HepG2 (cell line): Measurements from ENCODE around the gene ATP6V1G2. TPM values are rescaled to one million over a fixed set of nuclear protein-coding genes. Genes with fewer than 3 reads are reported as not detected.

ENCODE experiments used
- CEBPG ChIP-seq: IDR thresholded peaks from 2 replicates; pipeline ENCODE4 v1.6.1; 2016
- HNRNPK ChIP-seq: fragments of 200-400 bp; formaldehyde crosslinking; IDR thresholded peaks from 2 replicates; pipeline ENCODE4 v1.6.1; 2018; ENCODE audit warnings: low read length, low read depth, moderate library complexity, mild to moderate bottlenecking; ENCODE audit not compliant: poor library complexity, severe bottlenecking
- IRF9 ChIP-seq: sonication (generic); formaldehyde crosslinking; IDR thresholded peaks from 2 replicates; pipeline ENCODE4 v1.8.0; 2022; ENCODE audit warnings: missing genetic modification reagents, mild to moderate bottlenecking, borderline replicate concordance
- PHB2 ChIP-seq: fragments of 450-650 bp; IDR thresholded peaks from 2 replicates; pipeline ENCODE4 v1.6.1; 2018; ENCODE audit not compliant: partially characterized antibody
- TAF1 ChIP-seq: sonication (generic); formaldehyde crosslinking; IDR thresholded peaks from 2 replicates; pipeline ENCODE4 v1.4.0; 2020; ENCODE audit warnings: missing genetic modification reagents
- TEAD3 ChIP-seq: optimal IDR thresholded peaks from 2 replicates; pipeline ENCODE3; 2016; ENCODE audit warnings: borderline replicate concordance
- ZBTB42 ChIP-seq: sonication (generic); formaldehyde crosslinking; IDR thresholded peaks from 2 replicates; pipeline ENCODE4 v1.5.0; 2020; ENCODE audit warnings: mild to moderate bottlenecking, missing genetic modification reagents
- ZKSCAN8 ChIP-seq: IDR thresholded peaks from 2 replicates; pipeline ENCODE4 v1.6.1; 2016; ENCODE audit warnings: borderline replicate concordance, missing genetic modification reagents, missing compliant biosample characterization
- ZMYM4 ChIP-seq: sonication (generic); formaldehyde crosslinking; IDR thresholded peaks from 2 replicates; pipeline ENCODE4 v1.8.1; 2023; ENCODE audit warnings: mild to moderate bottlenecking, missing genetic modification reagents
- ZNF224 ChIP-seq: sonication (generic); formaldehyde crosslinking; IDR thresholded peaks from 2 replicates; pipeline ENCODE4 v1.5.0; 2020; ENCODE audit warnings: mild to moderate bottlenecking, missing genetic modification reagents
- ZNF33A ChIP-seq: sonication (generic); formaldehyde crosslinking; IDR thresholded peaks from 2 replicates; pipeline ENCODE4 v1.5.1; 2020; ENCODE audit warnings: missing genetic modification reagents, mild to moderate bottlenecking, moderate library complexity, borderline replicate concordance
- ZNF383 ChIP-seq: sonication (generic); formaldehyde crosslinking; IDR thresholded peaks from 2 replicates; pipeline ENCODE4 v1.4.0; 2020; ENCODE audit warnings: missing genetic modification reagents, mild to moderate bottlenecking, borderline replicate concordance
- ZNF496 ChIP-seq: sonication (generic); formaldehyde crosslinking; IDR thresholded peaks from 2 replicates; pipeline ENCODE4 v1.8.1; 2023; ENCODE audit warnings: mild to moderate bottlenecking, moderate library complexity, missing genetic modification reagents; ENCODE audit not compliant: insufficient replicate concordance
- ZNF549 ChIP-seq: sonication (generic); formaldehyde crosslinking; IDR thresholded peaks from 2 replicates; pipeline ENCODE4 v1.5.0; 2020; ENCODE audit warnings: missing genetic modification reagents
- ZNF556 ChIP-seq: sonication (generic); formaldehyde crosslinking; IDR thresholded peaks from 2 replicates; pipeline ENCODE4 v1.4.0; 2020; ENCODE audit warnings: mild to moderate bottlenecking, missing genetic modification reagents, borderline replicate concordance
- ZNF792 ChIP-seq: IDR thresholded peaks from 2 replicates; pipeline ENCODE4 v1.6.1; 2016
- ZNF83 ChIP-seq: sonication (generic); formaldehyde crosslinking; IDR thresholded peaks from 2 replicates; pipeline ENCODE4 v1.4.0; 2020; ENCODE audit warnings: missing genetic modification reagents, mild to moderate bottlenecking, borderline replicate concordance
- ZNF850 ChIP-seq: sonication (generic); formaldehyde crosslinking; conservative IDR thresholded peaks from 2 replicates; pipeline ENCODE4 v1.9.0; 2021; ENCODE audit warnings: mild to moderate bottlenecking, missing genetic modification reagents
- ZSCAN20 ChIP-seq: sonication (generic); formaldehyde crosslinking; IDR thresholded peaks from 2 replicates; pipeline ENCODE4 v1.4.0; 2020; ENCODE audit warnings: missing genetic modification reagents, mild to moderate bottlenecking, borderline replicate concordance
- polyA plus RNA-seq, 8 experiments: library from polyadenylated mRNA; depleted of rRNA in 3 of 8; stranded (reverse) in 7 of 8; unstranded in 1 of 8; fragments of >200 nt; fragmentation: Illumina TruSeq in 4 of 8; extraction: Trizol in 4 of 8; gene quantifications; 2 replicates each; pipeline versions ENCODE4 v1.2.1 to v1.2.3, GENCODE V29; 2011 to 2016; ENCODE audit warnings: low read depth in 4 of 8, missing spikeins in 1 of 8, mixed read lengths in 1 of 8; ENCODE audit not compliant: insufficient read depth in 1 of 8
- total RNA-seq, 5 experiments: library from RNA; depleted of rRNA; stranded (reverse); fragments of >200 nt; fragmentation: Illumina TruSeq; extraction: Trizol; gene quantifications; 2 replicates each; pipeline ENCODE4 v1.2.3, GENCODE V29; 2016; ENCODE audit warnings: low read depth in 1 of 5
- TF ChIP-seq, protein P1 (sequence below): sonication (generic); formaldehyde crosslinking; IDR thresholded peaks from 2 replicates; pipeline ENCODE4 v1.9.0; 2021; ENCODE audit warnings: missing genetic modification reagents, mild to moderate bottlenecking, borderline replicate concordance
- TF ChIP-seq, protein P2 (sequence below): sonication (generic); formaldehyde crosslinking; IDR thresholded peaks from 2 replicates; pipeline ENCODE4 v1.5.1; 2020; ENCODE audit warnings: missing genetic modification reagents, mild to moderate bottlenecking, borderline replicate concordance
- TF ChIP-seq, protein P3 (sequence below): sonication (generic); formaldehyde crosslinking; IDR thresholded peaks from 2 replicates; pipeline ENCODE4 v1.5.0; 2020; ENCODE audit warnings: missing genetic modification reagents

ATP6V1G2 gene
- total and polyA plus RNA-seq, 2 of the 13 experiments (the other 11 are each of a cell fraction or from before 2014, with no cell fraction given) = 0.27 to 0.83 TPM

- TF ChIP-seq ZNF496 (CRISPR knock-in tag) (no peak), ZNF792 (CRISPR knock-in tag) (peak; percentile 57; the same call in 1 of the 2 replicates), HNRNPK (peak; percentile 38), ZMYM4 (CRISPR knock-in tag) (peak; percentile 74), ZSCAN20 (peak; percentile 29; the same call in 1 of the 2 replicates), ZNF83 (CRISPR knock-in tag) (no peak), ZBTB42 (peak; percentile 31; the same call in 1 of the 2 replicates), ZNF549 (CRISPR knock-in tag) (no peak), ZNF556 (peak; percentile 24; the same call in 1 of the 2 replicates), TEAD3 (no peak), CEBPG (CRISPR knock-in tag) (no peak), ZNF850 (CRISPR knock-in tag) (0 out of 2 replicates have a peak, but pooled peaks have one; percentile 16), ZNF33A (no peak), IRF9 (CRISPR knock-in tag) (peak; percentile 30; the same call in 1 of the 2 replicates), PHB2 (no peak), ZNF224 (CRISPR knock-in tag) (peak; percentile 28; the same call in 1 of the 2 replicates), ZNF383 (CRISPR knock-in tag) (no peak), TAF1 (peak; percentile 54; the same call in 1 of the 2 replicates), ZKSCAN8 (CRISPR knock-in tag) (no peak; the same call in 1 of the 2 replicates)
- TF ChIP-seq, protein P1, sequence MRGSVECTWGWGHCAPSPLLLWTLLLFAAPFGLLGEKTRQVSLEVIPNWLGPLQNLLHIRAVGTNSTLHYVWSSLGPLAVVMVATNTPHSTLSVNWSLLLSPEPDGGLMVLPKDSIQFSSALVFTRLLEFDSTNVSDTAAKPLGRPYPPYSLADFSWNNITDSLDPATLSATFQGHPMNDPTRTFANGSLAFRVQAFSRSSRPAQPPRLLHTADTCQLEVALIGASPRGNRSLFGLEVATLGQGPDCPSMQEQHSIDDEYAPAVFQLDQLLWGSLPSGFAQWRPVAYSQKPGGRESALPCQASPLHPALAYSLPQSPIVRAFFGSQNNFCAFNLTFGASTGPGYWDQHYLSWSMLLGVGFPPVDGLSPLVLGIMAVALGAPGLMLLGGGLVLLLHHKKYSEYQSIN (CRISPR knock-in tag) = no peak
- TF ChIP-seq, protein P2, sequence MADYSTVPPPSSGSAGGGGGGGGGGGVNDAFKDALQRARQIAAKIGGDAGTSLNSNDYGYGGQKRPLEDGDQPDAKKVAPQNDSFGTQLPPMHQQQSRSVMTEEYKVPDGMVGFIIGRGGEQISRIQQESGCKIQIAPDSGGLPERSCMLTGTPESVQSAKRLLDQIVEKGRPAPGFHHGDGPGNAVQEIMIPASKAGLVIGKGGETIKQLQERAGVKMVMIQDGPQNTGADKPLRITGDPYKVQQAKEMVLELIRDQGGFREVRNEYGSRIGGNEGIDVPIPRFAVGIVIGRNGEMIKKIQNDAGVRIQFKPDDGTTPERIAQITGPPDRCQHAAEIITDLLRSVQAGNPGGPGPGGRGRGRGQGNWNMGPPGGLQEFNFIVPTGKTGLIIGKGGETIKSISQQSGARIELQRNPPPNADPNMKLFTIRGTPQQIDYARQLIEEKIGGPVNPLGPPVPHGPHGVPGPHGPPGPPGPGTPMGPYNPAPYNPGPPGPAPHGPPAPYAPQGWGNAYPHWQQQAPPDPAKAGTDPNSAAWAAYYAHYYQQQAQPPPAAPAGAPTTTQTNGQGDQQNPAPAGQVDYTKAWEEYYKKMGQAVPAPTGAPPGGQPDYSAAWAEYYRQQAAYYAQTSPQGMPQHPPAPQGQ = no peak
- TF ChIP-seq, protein P3, sequence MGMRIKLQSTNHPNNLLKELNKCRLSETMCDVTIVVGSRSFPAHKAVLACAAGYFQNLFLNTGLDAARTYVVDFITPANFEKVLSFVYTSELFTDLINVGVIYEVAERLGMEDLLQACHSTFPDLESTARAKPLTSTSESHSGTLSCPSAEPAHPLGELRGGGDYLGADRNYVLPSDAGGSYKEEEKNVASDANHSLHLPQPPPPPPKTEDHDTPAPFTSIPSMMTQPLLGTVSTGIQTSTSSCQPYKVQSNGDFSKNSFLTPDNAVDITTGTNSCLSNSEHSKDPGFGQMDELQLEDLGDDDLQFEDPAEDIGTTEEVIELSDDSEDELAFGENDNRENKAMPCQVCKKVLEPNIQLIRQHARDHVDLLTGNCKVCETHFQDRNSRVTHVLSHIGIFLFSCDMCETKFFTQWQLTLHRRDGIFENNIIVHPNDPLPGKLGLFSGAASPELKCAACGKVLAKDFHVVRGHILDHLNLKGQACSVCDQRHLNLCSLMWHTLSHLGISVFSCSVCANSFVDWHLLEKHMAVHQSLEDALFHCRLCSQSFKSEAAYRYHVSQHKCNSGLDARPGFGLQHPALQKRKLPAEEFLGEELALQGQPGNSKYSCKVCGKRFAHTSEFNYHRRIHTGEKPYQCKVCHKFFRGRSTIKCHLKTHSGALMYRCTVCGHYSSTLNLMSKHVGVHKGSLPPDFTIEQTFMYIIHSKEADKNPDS = peak; percentile 45; the same call in 1 of the 2 replicates
These were observed 34.5 kb upstream of the ATP6V1G2 start (continued) for GRCh38 chr6:31580807-31581433.
